ENCODE measurements around the gene ZNF438. TPM values are rescaled to one million over a fixed set of nuclear protein-coding genes. Genes with fewer than 3 reads are reported as not detected.

Gene ZNF438
- total RNA-seq, 1 experiment from 2014 or later, result 8.4 TPM

GRCh38 chr10:30850776-30851175 is 180.9 kb downstream of the ZNF438 start:
- no peak for DNase-seq (ENCODE audit: unreplicated experiment)
- no peak for TF ChIP-seq CTCF (IDR thresholded peaks at IDR 0.05; ENCODE audit: unreplicated experiment)
- intact Hi-C loops (cut with micrococcal nuclease), result no loop called here
- BruUV-seq (replicated peaks), result no TSS peak
- no peaks in the 10 kb centered on the region for H3K27me3 Mint-ChIP-seq (ENCODE audit: insufficient read depth, unreplicated experiment)
- no peaks in the 10 kb centered on the region for H3K4me1 Mint-ChIP-seq (ENCODE audit: insufficient read depth, unreplicated experiment)
- H3K9me3 Mint-ChIP-seq (ENCODE audit: unreplicated experiment), result no peaks in the 10 kb centered on the region
- ChIA-PET POLR2A (no interaction called here), CTCF (no interaction called here)
- no peak overlapping the region for H3K27ac Mint-ChIP-seq (ENCODE audit: low read depth, unreplicated experiment)
- no peak overlapping the region for H3K4me3 Mint-ChIP-seq (ENCODE audit: unreplicated experiment)
- H3K36me3 Mint-ChIP-seq (ENCODE audit: insufficient read depth, unreplicated experiment), result peaks cover 11% of the 10 kb centered on the region

- Mint-ChIP-seq H3K4me1 (ENCODE audit: insufficient read depth, unreplicated experiment) (no peaks in the 10 kb centered on the region), H3K9me3 (ENCODE audit: unreplicated experiment) (no peaks in the 10 kb centered on the region), H3K4me3 (ENCODE audit: unreplicated experiment) (no peak overlapping the region), H3K36me3 (ENCODE audit: insufficient read depth, unreplicated experiment) (peaks cover 11% of the 10 kb centered on the region), H3K27ac (ENCODE audit: low read depth, unreplicated experiment) (no peak overlapping the region), H3K27me3 (ENCODE audit: insufficient read depth, unreplicated experiment) (no peaks in the 10 kb centered on the region)
- no TSS peak for BruUV-seq (replicated peaks)
- intact Hi-C loops (cut with micrococcal nuclease), result no loop called here
- CTCF ChIA-PET, result no interaction called here
- POLR2A ChIA-PET, result no interaction called here
- DNase-seq (ENCODE audit: unreplicated experiment), result no peak
- TF ChIP-seq CTCF (IDR thresholded peaks at IDR 0.05; ENCODE audit: unreplicated experiment), result no peak
These were observed 182.2 kb downstream of the ZNF438 start for GRCh38 chr10:30849231-30850035.

GRCh38 chr10:30848396-30849032 is 183.2 kb downstream of the ZNF438 start:
- H3K4me1 Mint-ChIP-seq (ENCODE audit: insufficient read depth, unreplicated experiment), result no peaks in the 10 kb centered on the region
- intact Hi-C loops (cut with micrococcal nuclease), result no loop called here
- no peaks in the 10 kb centered on the region for H3K27me3 Mint-ChIP-seq (ENCODE audit: insufficient read depth, unreplicated experiment)
- CTCF ChIA-PET, result no interaction called here
- H3K36me3 Mint-ChIP-seq (ENCODE audit: insufficient read depth, unreplicated experiment), result peaks cover 11% of the 10 kb centered on the region
- no peak overlapping the region for H3K27ac Mint-ChIP-seq (ENCODE audit: low read depth, unreplicated experiment)
- no peak for TF ChIP-seq CTCF (IDR thresholded peaks at IDR 0.05; ENCODE audit: unreplicated experiment)
- no peak overlapping the region for H3K4me3 Mint-ChIP-seq (ENCODE audit: unreplicated experiment)
- no TSS peak for BruUV-seq (replicated peaks)
- DNase-seq (ENCODE audit: unreplicated experiment), result no peak
- POLR2A ChIA-PET, result no interaction called here
- H3K9me3 Mint-ChIP-seq (ENCODE audit: unreplicated experiment), result no peaks in the 10 kb centered on the region

- no peak for TF ChIP-seq CTCF (IDR thresholded peaks at IDR 0.05; ENCODE audit: unreplicated experiment)
- peaks cover 11% of the 10 kb centered on the region for H3K36me3 Mint-ChIP-seq (ENCODE audit: insufficient read depth, unreplicated experiment)
- H3K27ac Mint-ChIP-seq (ENCODE audit: low read depth, unreplicated experiment), result no peak overlapping the region
- POLR2A ChIA-PET, result no interaction called here
- CTCF ChIA-PET, result interaction anchor here (1.1 kb wide), 1 partner anchor 1138 kb away, joined by 3 read pairs; no protein-coding TSS in a partner anchor
- no peak for DNase-seq (ENCODE audit: unreplicated experiment)
- H3K27me3 Mint-ChIP-seq (ENCODE audit: insufficient read depth, unreplicated experiment), result no peaks in the 10 kb centered on the region
- no peaks in the 10 kb centered on the region for H3K4me1 Mint-ChIP-seq (ENCODE audit: insufficient read depth, unreplicated experiment)
- BruUV-seq (replicated peaks), result no TSS peak
- intact Hi-C loops (cut with micrococcal nuclease), result no loop called here
- H3K4me3 Mint-ChIP-seq (ENCODE audit: unreplicated experiment), result no peak overlapping the region
- H3K9me3 Mint-ChIP-seq (ENCODE audit: unreplicated experiment), result no peaks in the 10 kb centered on the region
These were observed 184.0 kb downstream of the ZNF438 start for GRCh38 chr10:30847642-30848041.
